Suppressor macrophage treated with lipopolysaccharide for 4 hours (primary cell): ENCODE data around the gene CLDND2.

ENCODE experiments used
- DNase-seq: peaks from one replicate; pipeline ENCODE4 v3.0.0-alpha.2; 2020

Gene CLDND2

GRCh38 chr19:51354103-51354741, 14.6 kb downstream of the CLDND2 start:
- no peak for DNase-seq

- DNase-seq: no peak
These were observed 15.9 kb downstream of the CLDND2 start for GRCh38 chr19:51352783-51353360.

- no peak for DNase-seq
These were observed 17.4 kb downstream of the CLDND2 start for GRCh38 chr19:51351266-51351990.

- no peak for DNase-seq
These were observed 21.4 kb downstream of the CLDND2 start for GRCh38 chr19:51347209-51347928.

GRCh38 chr19:51346742-51347141, 22.1 kb downstream of the CLDND2 start:
- DNase-seq: no peak

- no peak for DNase-seq
These were observed 23.7 kb downstream of the CLDND2 start for GRCh38 chr19:51345076-51345620.

GRCh38 chr19:51342631-51343569, 25.9 kb downstream of the CLDND2 start:
- no peak for DNase-seq

- no peak for DNase-seq
These were observed 26.7 kb downstream of the CLDND2 start, which contains the start of gene VSIG10L for GRCh38 chr19:51341976-51342580. VSIG10L (minus strand) TSS chr19:51342139; CDS start chr19:51342124, 15 bp downstream.

- no peak for DNase-seq
These were observed 27.7 kb downstream of the CLDND2 start for GRCh38 chr19:51341066-51341465.

GRCh38 chr19:51339687-51340656, 28.8 kb downstream of the CLDND2 start:
- DNase-seq: peak; percentile 100

GRCh38 chr19:51339313-51339686, 29.5 kb downstream of the CLDND2 start:
- DNase-seq: no peak

GRCh38 chr19:51338563-51339312, 30.1 kb downstream of the CLDND2 start:
- DNase-seq: peak; percentile 82

GRCh38 chr19:51337861-51338562, 30.8 kb downstream of the CLDND2 start:
- DNase-seq: no peak

- no peak for DNase-seq
These were observed 31.5 kb downstream of the CLDND2 start for GRCh38 chr19:51337141-51337860.

GRCh38 chr19:51333836-51334460, 34.9 kb downstream of the CLDND2 start:
- no peak for DNase-seq

GRCh38 chr19:51331716-51332115, 37.1 kb downstream of the CLDND2 start:
- no peak for DNase-seq

- DNase-seq: no peak
These were observed 37.6 kb downstream of the CLDND2 start for GRCh38 chr19:51331193-51331592.

- no peak for DNase-seq
These were observed 38.4 kb downstream of the CLDND2 start for GRCh38 chr19:51330366-51330765.
